Measurements from ENCODE around the gene GSPT1. TPM values are rescaled to one million over a fixed set of nuclear protein-coding genes. Genes with fewer than 3 reads are reported as not detected.
A peak's percentile ranks its signal among the peaks of the same experiment; 100 is the strongest.
"Not testable (repeated sequence)": the region's sequence is repeated elsewhere in the genome, so short reads cannot be mapped to it uniquely, and the experiment has no call there.

The GSPT1 gene
- total RNA-seq, 2 donors from 2014 or later: 87.5 to 111 TPM

DNA sequence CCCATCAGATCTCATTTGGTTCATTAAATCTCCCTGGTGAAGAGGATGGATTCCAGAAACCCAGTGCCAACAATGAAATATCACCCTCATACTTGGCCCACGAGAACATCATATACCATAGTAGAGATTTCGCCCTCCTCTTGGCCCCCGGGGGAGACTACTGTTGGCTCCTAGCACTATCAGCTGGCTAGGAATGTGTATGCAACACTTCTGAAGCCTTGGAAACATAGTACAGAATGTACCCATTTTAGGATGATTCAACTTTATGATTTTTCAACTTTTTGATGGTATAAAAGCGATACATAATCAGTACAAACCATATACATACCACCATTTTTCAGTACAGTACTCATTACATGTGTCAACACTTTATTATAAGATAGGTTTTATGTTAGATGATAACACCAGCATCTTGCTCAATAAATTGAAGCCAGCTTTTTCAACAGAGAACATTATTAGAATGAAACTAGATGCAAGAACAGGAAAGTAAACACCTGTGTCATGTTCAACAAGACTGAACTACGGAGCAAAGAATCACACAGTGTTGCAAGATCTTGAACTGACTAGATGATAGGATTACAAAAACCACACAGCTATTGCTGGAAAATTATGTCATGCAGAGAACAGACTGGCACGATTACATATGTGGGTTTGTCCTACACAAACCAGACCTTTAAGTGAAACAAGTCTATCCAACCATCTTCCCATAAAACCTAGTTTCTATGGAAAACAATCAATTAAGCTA, 81.6 kb downstream of the GSPT1 start:
- ATAC-seq (peak; percentile 47 to 69), DNase-seq (no peak)
- intact Hi-C loops (cut with DNase I): no loop called here

GRCh38 chr16:11828696-11829095, 87.1 kb downstream of the GSPT1 start:
- no peak for DNase-seq
- no peak for ATAC-seq
- intact Hi-C loops (cut with DNase I): no loop called here

GRCh38 chr16:11825520-11826165, 90.1 kb downstream of the GSPT1 start:
- DNase-seq; intact Hi-C loops (cut with DNase I); ATAC-seq: not testable (repeated sequence)

DNA sequence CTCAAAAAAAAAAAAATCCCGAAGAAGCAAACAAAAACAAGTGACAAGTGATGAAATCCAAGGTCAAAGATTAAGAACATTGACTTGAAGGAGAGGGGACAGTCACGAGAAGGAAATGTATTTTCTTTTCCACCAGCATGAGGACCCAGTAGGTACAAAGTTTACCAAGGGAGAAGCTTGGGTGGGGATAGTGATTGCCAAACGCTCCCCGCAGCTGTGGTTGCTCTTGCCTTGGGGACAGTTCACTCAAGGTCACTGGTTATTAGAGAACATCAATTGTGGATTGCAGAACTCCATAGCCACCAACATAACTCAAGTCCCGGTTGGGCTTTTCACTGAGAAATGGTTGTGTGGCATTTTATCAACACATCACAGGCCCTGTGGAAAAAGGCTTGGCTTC, 91.4 kb downstream of the GSPT1 start:
- intact Hi-C loops (cut with DNase I): no loop called here
- peak; percentile 31 for DNase-seq
- peak; percentile 87 to 96 for ATAC-seq

DNA sequence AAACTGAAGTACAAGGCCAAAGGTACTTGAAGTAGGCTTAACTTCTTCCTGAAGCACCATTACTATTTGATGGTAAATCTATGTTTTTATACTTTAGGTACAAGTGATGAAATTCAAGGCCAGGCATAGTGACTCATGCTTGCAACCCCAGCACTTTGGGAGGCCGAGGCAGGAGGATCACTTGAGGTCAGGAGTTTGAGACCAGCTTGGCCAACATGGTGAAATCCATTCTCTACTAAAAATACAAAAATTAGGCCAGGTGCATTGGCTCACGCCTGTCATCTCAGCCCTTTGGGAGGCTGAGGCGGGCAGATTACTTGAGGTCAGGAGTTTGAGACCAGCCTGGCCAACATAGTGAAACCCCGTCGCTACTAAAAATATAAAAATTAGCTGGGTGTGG, 92.1 kb downstream of the GSPT1 start:
- intact Hi-C loops (cut with DNase I); DNase-seq; ATAC-seq: not testable (repeated sequence)

DNA sequence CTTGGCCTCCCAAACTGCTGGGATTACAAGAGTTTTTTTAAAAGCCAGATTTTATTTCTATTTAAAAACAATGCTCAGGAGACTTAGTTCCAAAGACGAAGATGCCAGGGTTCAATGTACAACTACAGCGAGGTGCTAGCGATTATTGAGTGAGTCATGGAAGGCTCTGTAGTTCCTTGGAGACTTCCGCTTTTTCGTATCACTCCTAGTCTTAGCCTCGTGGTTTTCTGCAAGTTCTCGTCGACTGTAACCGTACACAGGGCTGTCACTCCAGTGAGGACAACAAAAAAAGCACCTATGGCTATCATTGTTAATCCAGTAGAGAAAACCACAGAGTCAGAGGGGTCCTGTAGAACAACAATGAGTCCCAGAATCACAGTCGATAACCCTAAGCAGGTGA, 96.0 kb downstream of the GSPT1 start:
- no peak for ATAC-seq
- no peak for DNase-seq
- intact Hi-C loops (cut with DNase I): loop anchor here in 1 of 2 donors (10.0 kb wide), 1 partner anchor 425 kb away; no protein-coding TSS in a partner anchor

DNA sequence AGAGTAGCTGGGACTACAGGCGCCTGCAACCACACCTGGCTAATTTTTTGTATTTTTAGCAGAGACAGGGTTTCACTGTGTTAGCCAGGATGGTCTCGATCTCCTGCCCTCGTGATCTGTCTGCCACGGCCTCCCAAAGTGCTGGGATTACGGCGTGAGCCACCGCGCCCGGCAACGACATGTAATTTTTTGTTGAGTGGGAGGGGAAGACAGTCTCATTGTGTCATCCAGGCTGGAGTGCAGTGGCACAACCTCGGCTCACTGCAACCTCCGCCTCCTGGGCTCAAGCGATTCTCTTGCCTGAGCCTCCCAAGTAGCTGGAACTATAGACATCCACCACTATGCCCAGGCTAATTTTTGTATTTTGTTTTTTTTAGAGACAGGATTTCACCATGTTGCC, 96.8 kb downstream of the GSPT1 start:
- not testable (repeated sequence) for DNase-seq, ATAC-seq
- intact Hi-C loops (cut with DNase I): loop anchor here in 1 of 2 donors (10.0 kb wide), 1 partner anchor 424 kb away; no protein-coding TSS in a partner anchor

Other genes starting within 250 kb of the GSPT1 start
- gene SNN, start 247.5 kb downstream of the GSPT1 start, total RNA-seq: 10 to 100 TPM; 27.5 to 33.7 TPM
- gene TXNDC11, start 173.1 kb downstream of the GSPT1 start, total RNA-seq: 10 to 100 TPM; 21.8 to 30.4 TPM
- gene ZC3H7A, start 118.7 kb downstream of the GSPT1 start, total RNA-seq: 10 to 100 TPM; 24.0 to 28.2 TPM
- 100 to 1,000 TPM in 1 of 2 donors, 10 to 100 TPM in 1; 98.4 to 113 TPM for gene RSL1D1, start 64.4 kb downstream of the GSPT1 start, total RNA-seq
- 1 to 10 TPM; 2.1 to 2.4 TPM for gene NPIPB2, start 26.1 kb upstream of the GSPT1 start, total RNA-seq
- gene TNFRSF17, start 49.3 kb upstream of the GSPT1 start, total RNA-seq: not detected
- 10 to 100 TPM; 18.0 to 18.8 TPM for gene SNX29, start 60.8 kb upstream of the GSPT1 start, total RNA-seq